Right atrium auricular region (tissue), 2 donors: ENCODE data around the gene SFXN2. TPM values are rescaled to one million over a fixed set of nuclear protein-coding genes. Genes with fewer than 3 reads are reported as not detected.
A peak's percentile ranks its signal among the peaks of the same experiment; 100 is the strongest.
"Not testable (repeated sequence)": the region's sequence is repeated elsewhere in the genome, so short reads cannot be mapped to it uniquely, and the experiment has no call there.

Source experiments
- DNase-seq: peaks from one replicate; pipeline ENCODE4 v3.0.0-alpha.2; 2019; ENCODE audit warnings: low spot score
- H3K27ac ChIP-seq, 2 donors: fragments of 200-600 bp; sonication (generic); 1 replicate in 1 of 2; 2 replicates in 1 of 2; pipeline ENCODE4 v1.5.1; 2016 to 2019
- H3K27me3 ChIP-seq, 2 donors: fragments of 200-600 bp; sonication (generic); one replicate each; pipeline versions ENCODE4 v1.5.1 to v1.6.0; 2017 to 2019
- H3K36me3 ChIP-seq: fragments of 200-600 bp; sonication (generic); one replicate; pipeline ENCODE4 v1.5.1; 2016
- H3K4me1 ChIP-seq, 2 donors: fragments of 200-600 bp; sonication (generic); one replicate each; pipeline versions ENCODE4 v1.5.1 to v1.6.0; 2017 to 2019
- H3K4me3 ChIP-seq, 2 donors: fragments of 200-600 bp; sonication (generic); 1 replicate in 1 of 2; 2 replicates in 1 of 2; pipeline ENCODE4 v1.5.1; 2017 to 2019; ENCODE audit warnings: mild to moderate bottlenecking in 1 of 2, moderate library complexity in 1 of 2
- H3K9me3 ChIP-seq, 2 donors: fragments of 200-600 bp; sonication (generic); one replicate each; pipeline ENCODE4 v1.5.1; 2019
- CTCF ChIP-seq, 2 donors: fragments of 200-600 bp; sonication (generic); IDR thresholded peaks; one replicate each; pipeline ENCODE4 v1.5.1; 2019; ENCODE audit warnings: antibody characterized with exemption in 2 of 2
- total RNA-seq, 2 donors: library from RNA; depleted of rRNA; stranded (reverse); fragments of >200 nt; gene quantifications; one replicate each; pipeline ENCODE4 v1.1.0, GENCODE V29; 2016

The SFXN2 gene
- total RNA-seq, 2 donors from 2014 or later = 0.59 to 2.7 TPM

- H3K4me1 ChIP-seq = no peaks in the 10 kb centered on the region
- no peaks in the 10 kb centered on the region for H3K9me3 ChIP-seq
- peaks cover 2% of the 10 kb centered on the region for H3K36me3 ChIP-seq
- no peak overlapping the region for H3K27ac ChIP-seq
- H3K27me3 ChIP-seq = no peaks in the 10 kb centered on the region
- TF ChIP-seq CTCF (IDR thresholded peaks at IDR 0.05) = no peak
- H3K4me3 ChIP-seq = no peak overlapping the region
- DNase-seq = peak; percentile 43
These were observed 23.0 kb upstream of the SFXN2 start for GRCh38 chr10:102691285-102692066.

- not testable (repeated sequence) for H3K9me3 ChIP-seq, H3K4me3 ChIP-seq, H3K4me1 ChIP-seq, H3K27me3 ChIP-seq, H3K27ac ChIP-seq
- DNase-seq = peak; percentile 44
- H3K36me3 ChIP-seq = peaks cover 32% of the 10 kb centered on the region
These were observed 19.0 kb upstream of the SFXN2 start for GRCh38 chr10:102695401-102695800.

GRCh38 chr10:102696736-102697135 is 17.7 kb upstream of the SFXN2 start:
- Histone ChIP-seq H3K27ac (no peak overlapping the region), H3K9me3 (no peaks in the 10 kb centered on the region), H3K36me3 (peaks cover 32% of the 10 kb centered on the region), H3K4me3 (no peak overlapping the region), H3K4me1 (no peaks in the 10 kb centered on the region), H3K27me3 (no peaks in the 10 kb centered on the region)
- peak; percentile 1 for DNase-seq
- TF ChIP-seq CTCF (IDR thresholded peaks at IDR 0.05) = no peak

- DNase-seq = no peak
- H3K4me1 ChIP-seq = no peaks in the 10 kb centered on the region
- no peak for TF ChIP-seq CTCF (IDR thresholded peaks at IDR 0.05)
- H3K27ac ChIP-seq = no peak overlapping the region
- H3K27me3 ChIP-seq = no peaks in the 10 kb centered on the region
- H3K36me3 ChIP-seq = peaks cover 32% of the 10 kb centered on the region
- no peaks in the 10 kb centered on the region for H3K9me3 ChIP-seq
- no peak overlapping the region for H3K4me3 ChIP-seq
These were observed 15.5 kb upstream of the SFXN2 start for GRCh38 chr10:102698894-102699293.

GRCh38 chr10:102701272-102701671 is 13.2 kb upstream of the SFXN2 start:
- no peak overlapping the region for H3K4me3 ChIP-seq
- H3K36me3 ChIP-seq = peaks cover 36% of the 10 kb centered on the region
- peak; percentile 42 for DNase-seq
- no peak overlapping the region for H3K27ac ChIP-seq
- H3K27me3 ChIP-seq = no peaks in the 10 kb centered on the region
- no peak for TF ChIP-seq CTCF (IDR thresholded peaks at IDR 0.05)
- H3K4me1 ChIP-seq = no peaks in the 10 kb centered on the region
- no peaks in the 10 kb centered on the region for H3K9me3 ChIP-seq

GRCh38 chr10:102701796-102702195 is 12.6 kb upstream of the SFXN2 start:
- Histone ChIP-seq H3K9me3 (no peaks in the 10 kb centered on the region), H3K4me1 (no peaks in the 10 kb centered on the region), H3K36me3 (peaks cover 31% of the 10 kb centered on the region), H3K27ac (no peak overlapping the region), H3K27me3 (no peaks in the 10 kb centered on the region), H3K4me3 (no peak overlapping the region)
- DNase-seq = peak; percentile 30
- no peak for TF ChIP-seq CTCF (IDR thresholded peaks at IDR 0.05)
